Panc1 (cell line): ENCODE data around the gene NXPH4. TPM values are rescaled to one million over a fixed set of nuclear protein-coding genes. Genes with fewer than 3 reads are reported as not detected.

Experiments used
- ATAC-seq: fragments of 200-7000 bp; cut with Tn5 transposase; 2 replicates; pipeline ENCODE4 v1.9.1; 2020; ENCODE audit warnings: mild to moderate bottlenecking, moderate library complexity
- BruUV-seq: library from RNA; stranded (reverse); fragments of 400-500 nt; replicated peaks from 2 replicates; lab custom pipeline; 2021; lab: Mats Ljungman, UMichigan
- CTCF ChIA-PET: fragments of 300-600 bp; sonication (Branson Sonifier 250); formaldehyde crosslinking; loops from one replicate; lab custom pipeline; 2022; ENCODE audit warnings: antibody characterized with exemption; lab: Charles Lee
- POLR2A ChIA-PET: fragments of 300-600 bp; sonication (Branson Sonifier 250); formaldehyde crosslinking; loops from one replicate; lab custom pipeline; 2022; ENCODE audit warnings: antibody characterized with exemption; lab: Charles Lee
- DNase-seq: peaks from one replicate; pipeline ENCODE4 v3.0.0-alpha.2; 2010; ENCODE audit warnings: low read depth, low spot score
- H3K27ac ChIP-seq: 2 replicates; pipeline ENCODE4 v1.5.1; 2011; ENCODE audit warnings: mild to moderate bottlenecking, low read length, inconsistent platforms
- H3K27me3 ChIP-seq: fragments of 200-500 bp; sonication (Bioruptor generic); 2 replicates; pipeline ENCODE4 v1.6.0; 2014; ENCODE audit warnings: low read length, inconsistent platforms; ENCODE audit not compliant: control insufficient read depth, insufficient read depth
- H3K36me3 ChIP-seq: fragments of 200-500 bp; sonication (Bioruptor generic); 2 replicates; pipeline ENCODE4 v1.5.1; 2014; ENCODE audit warnings: inconsistent platforms, mild to moderate bottlenecking, low read length, moderate library complexity; ENCODE audit not compliant: control insufficient read depth, insufficient read depth
- H3K4me1 ChIP-seq: 2 replicates; pipeline ENCODE4 v1.5.1; 2011; ENCODE audit warnings: inconsistent platforms, mild to moderate bottlenecking, low read length, moderate library complexity; ENCODE audit not compliant: control insufficient read depth, insufficient read depth
- H3K4me3 ChIP-seq, 2 experiments: 2 replicates each; pipeline ENCODE4 v1.5.1; 2011 to 2012; ENCODE audit warnings: low read depth in 2 of 2, low read length in 2 of 2, mild to moderate bottlenecking in 2 of 2, inconsistent platforms in 1 of 2, moderate library complexity in 1 of 2
- H3K9me3 ChIP-seq: fragments of 200-500 bp; sonication (Bioruptor generic); 2 replicates; pipeline ENCODE4 v1.5.1; 2014; ENCODE audit warnings: low read depth, mild to moderate bottlenecking, inconsistent platforms, low read length, moderate library complexity; ENCODE audit not compliant: control insufficient read depth, insufficient read depth
- CTCF ChIP-seq: fragments of 450-650 bp; IDR thresholded peaks from 2 replicates; pipeline ENCODE4 v1.5.1; 2017; ENCODE audit warnings: mild to moderate bottlenecking
- POLR2AphosphoS5 ChIP-seq: IDR thresholded peaks from 2 replicates; pipeline ENCODE4 v1.6.1; 2012; ENCODE audit warnings: mild to moderate bottlenecking, low read depth, low read length, moderate library complexity
- REST ChIP-seq, 2 experiments: IDR thresholded peaks; 2 replicates each; pipeline ENCODE4 v1.6.1; 2011 to 2012; ENCODE audit warnings: low read depth in 2 of 2, control low read depth in 1 of 2, low read length in 1 of 2, mild to moderate bottlenecking in 1 of 2, moderate library complexity in 1 of 2; ENCODE audit not compliant: insufficient read depth in 1 of 2
- SIN3A ChIP-seq: IDR thresholded peaks from 2 replicates; pipeline ENCODE4 v1.6.1; 2012; ENCODE audit warnings: low read depth, mild to moderate bottlenecking, low read length, moderate library complexity, borderline replicate concordance; ENCODE audit not compliant: insufficient read depth
- TCF7L2 ChIP-seq: IDR thresholded peaks from 2 replicates; pipeline ENCODE4 v1.6.1; 2011; ENCODE audit warnings: mild to moderate bottlenecking, low read depth, low read length, inconsistent platforms
- in situ Hi-C: cut with HindIII; loops from 2 replicates; pipeline ENCODE4 v1.10.0; 2016; ENCODE audit warnings: low sequenced_read_pairs, low pct_unique_long_range_greater_than_20kb
- intact Hi-C: fragments of 100-400 bp; cut with micrococcal nuclease; formaldehyde crosslinking; loops from one replicate; pipeline ENCODE4 v1.10.0; 2022; ENCODE audit not compliant: unreplicated experiment
- total RNA-seq: library from RNA; stranded (reverse); gene quantifications from one replicate; pipeline ENCODE4 v1.2.1, GENCODE V29; 2021; ENCODE audit not compliant: unreplicated experiment

Gene NXPH4
- total RNA-seq, 1 experiment from 2014 or later, result 2.1 TPM

- ChIA-PET POLR2A (no interaction called here), CTCF (interaction anchor here (0.7 kb wide), 1 partner anchor 87 kb away, joined by 4 read pairs; no protein-coding TSS in a partner anchor)
- no peak for DNase-seq
- Histone ChIP-seq H3K4me3 (no peak overlapping the region), H3K4me1 (no peaks in the 10 kb centered on the region), H3K9me3 (no peaks in the 10 kb centered on the region), H3K36me3 (peaks cover 8% of the 10 kb centered on the region), H3K27ac (no peak overlapping the region), H3K27me3 (no peaks in the 10 kb centered on the region)
- BruUV-seq, result no TSS peak
- intact Hi-C loops (no loop called here), in situ Hi-C loops (no loop called here)
- TF ChIP-seq SIN3A (no peak), CTCF (no peak), REST (IDR thresholded peaks at IDR 0.05; ENCODE audit: insufficient read depth in 1 of 2, low read depth in 2 of 2, low read length in 1 of 2) (no peak), TCF7L2 (no peak), POLR2AphosphoS5 (no peak)
- no peak for ATAC-seq
These were observed 50.1 kb downstream of the NXPH4 start for GRCh38 chr12:57266681-57267080.

- in situ Hi-C loops (no loop called here), intact Hi-C loops (no loop called here)
- Histone ChIP-seq H3K27me3 (no peaks in the 10 kb centered on the region), H3K9me3 (no peaks in the 10 kb centered on the region), H3K36me3 (peaks cover 8% of the 10 kb centered on the region), H3K4me3 (no peak overlapping the region), H3K4me1 (no peaks in the 10 kb centered on the region), H3K27ac (no peak overlapping the region)
- ATAC-seq (no peak), DNase-seq (no peak)
- no TSS peak for BruUV-seq
- POLR2A ChIA-PET, result no interaction called here
- TF ChIP-seq TCF7L2 (no peak), SIN3A (no peak), CTCF (no peak), POLR2AphosphoS5 (no peak), REST (IDR thresholded peaks at IDR 0.05; ENCODE audit: insufficient read depth in 1 of 2, low read depth in 2 of 2, low read length in 1 of 2) (no peak)
- CTCF ChIA-PET, result no interaction called here
These were observed 51.7 kb downstream of the NXPH4 start for GRCh38 chr12:57268264-57268663.
